Measurements from ENCODE around the gene PTGS2. TPM values are rescaled to one million over a fixed set of nuclear protein-coding genes. Genes with fewer than 3 reads are reported as not detected.
"Not testable (repeated sequence)": the region's sequence is repeated elsewhere in the genome, so short reads cannot be mapped to it uniquely, and the experiment has no call there.

Gene PTGS2
- total RNA-seq, 2 donors from 2014 or later: 9.3 to 17.9 TPM

GRCh38 chr1:186671136-186671825, 8.9 kb downstream of the PTGS2 start:
- intact Hi-C loops (cut with DNase I): no loop called here
- no peak for DNase-seq (ENCODE audit: low spot score)

- intact Hi-C loops (cut with DNase I): no loop called here
- no peak for DNase-seq (ENCODE audit: low spot score)
These were observed 9.7 kb downstream of the PTGS2 start for GRCh38 chr1:186670297-186671135.

- intact Hi-C loops (cut with DNase I): loop anchor here in 1 of 2 donors (5.0 kb wide), 1 partner anchor 82 kb away; no protein-coding TSS in a partner anchor
- not testable (repeated sequence) for DNase-seq (ENCODE audit: low spot score)
These were observed 10.4 kb downstream of the PTGS2 start for GRCh38 chr1:186669784-186670183.

- intact Hi-C loops (cut with DNase I); DNase-seq (ENCODE audit: low spot score): not testable (repeated sequence)
These were observed 16.0 kb downstream of the PTGS2 start for GRCh38 chr1:186664217-186664616.

- DNase-seq (ENCODE audit: low spot score): no peak
- intact Hi-C loops (cut with DNase I): no loop called here
These were observed 17.5 kb downstream of the PTGS2 start for GRCh38 chr1:186662752-186663151.

GRCh38 chr1:186659890-186660341, 20.3 kb downstream of the PTGS2 start:
- intact Hi-C loops (cut with DNase I): no loop called here
- no peak for DNase-seq (ENCODE audit: low spot score)

GRCh38 chr1:186658999-186659398, 21.2 kb downstream of the PTGS2 start:
- intact Hi-C loops (cut with DNase I): no loop called here
- no peak for DNase-seq (ENCODE audit: low spot score)

GRCh38 chr1:186657481-186657880, 22.7 kb downstream of the PTGS2 start:
- intact Hi-C loops (cut with DNase I): no loop called here
- DNase-seq (ENCODE audit: low spot score): no peak

- intact Hi-C loops (cut with DNase I): no loop called here
- DNase-seq (ENCODE audit: low spot score): no peak
These were observed 24.3 kb downstream of the PTGS2 start for GRCh38 chr1:186655876-186656275.

- DNase-seq (ENCODE audit: low spot score): no peak
These were observed 25.5 kb downstream of the PTGS2 start for GRCh38 chr1:186654741-186655140.

GRCh38 chr1:186653312-186653711, 26.9 kb downstream of the PTGS2 start:
- no peak for DNase-seq (ENCODE audit: low spot score)
- intact Hi-C loops (cut with DNase I): no loop called here

More at GRCh38 chr1:186654741-186655140, 25.5 kb downstream of the PTGS2 start:
- intact Hi-C loops (cut with DNase I): no loop called here

- no peak for DNase-seq (ENCODE audit: low spot score)
These were observed 31.6 kb downstream of the PTGS2 start for GRCh38 chr1:186648613-186649012.

GRCh38 chr1:186647985-186648384, 32.2 kb downstream of the PTGS2 start:
- DNase-seq (ENCODE audit: low spot score); intact Hi-C loops (cut with DNase I): not testable (repeated sequence)

More at GRCh38 chr1:186648613-186649012, 31.6 kb downstream of the PTGS2 start:
- intact Hi-C loops (cut with DNase I): no loop called here

- intact Hi-C loops (cut with DNase I): no loop called here
- no peak for DNase-seq (ENCODE audit: low spot score)
These were observed 36.6 kb downstream of the PTGS2 start for GRCh38 chr1:186643614-186644013.

- intact Hi-C loops (cut with DNase I); DNase-seq (ENCODE audit: low spot score): not testable (repeated sequence)
These were observed 42.7 kb downstream of the PTGS2 start for GRCh38 chr1:186637567-186637966.

- intact Hi-C loops (cut with DNase I): no loop called here
- DNase-seq (ENCODE audit: low spot score): no peak
These were observed 43.4 kb downstream of the PTGS2 start for GRCh38 chr1:186636786-186637185.

GRCh38 chr1:186634511-186634910, 45.7 kb downstream of the PTGS2 start:
- no peak for DNase-seq (ENCODE audit: low spot score)
- intact Hi-C loops (cut with DNase I): no loop called here

- no peak for DNase-seq (ENCODE audit: low spot score)
- intact Hi-C loops (cut with DNase I): no loop called here
These were observed 47.1 kb downstream of the PTGS2 start for GRCh38 chr1:186633116-186633515.

GRCh38 chr1:186629341-186629740, 50.9 kb downstream of the PTGS2 start:
- DNase-seq (ENCODE audit: low spot score): no peak
- intact Hi-C loops (cut with DNase I): loop anchor here in 1 of 2 donors (5.0 kb wide), 1 partner anchor 132 kb away; no protein-coding TSS in a partner anchor

GRCh38 chr1:186628910-186629309, 51.3 kb downstream of the PTGS2 start:
- intact Hi-C loops (cut with DNase I): loop anchor here in 1 of 2 donors (5.0 kb wide), 1 partner anchor 132 kb away; no protein-coding TSS in a partner anchor
- DNase-seq (ENCODE audit: low spot score): no peak
